WTC11 (cell line): ENCODE measurements around the gene MAPK14. TPM values are rescaled to one million over a fixed set of nuclear protein-coding genes. Genes with fewer than 3 reads are reported as not detected.

Experiments
- ATAC-seq: fragments of 200-7000 bp; cut with Tn5 transposase; 2 replicates; pipeline ENCODE4 v1.10.0; 2021; ENCODE audit warnings: mild to moderate bottlenecking, moderate library complexity
- CTCF ChIA-PET: fragments of 300-600 bp; sonication (Branson Sonifier 250); formaldehyde crosslinking; loops from one replicate; lab custom pipeline; 2021; ENCODE audit warnings: antibody characterized with exemption; lab: Charles Lee
- POLR2A ChIA-PET: fragments of 350-600 bp; sonication (Branson Sonifier 250); formaldehyde crosslinking; loops from one replicate; lab custom pipeline; 2021; ENCODE audit warnings: antibody characterized with exemption; lab: Charles Lee
- DNase-seq: peaks from one replicate; pipeline ENCODE4 v3.0.0; 2021; ENCODE audit warnings: low spot score
- H3K27ac Mint-ChIP-seq: 2 replicates; pipeline ENCODE4 v1.8.0; 2021; ENCODE audit warnings: mixed read lengths
- H3K27me3 Mint-ChIP-seq: 2 replicates; pipeline ENCODE4 v1.8.0; 2021; ENCODE audit warnings: low read depth, mild to moderate bottlenecking, moderate library complexity, mixed read lengths
- H3K36me3 Mint-ChIP-seq: 2 replicates; pipeline ENCODE4 v1.8.0; 2021; ENCODE audit warnings: mixed read lengths
- H3K4me1 Mint-ChIP-seq: 2 replicates; pipeline ENCODE4 v1.8.0; 2022; ENCODE audit warnings: mixed read lengths
- H3K4me3 Mint-ChIP-seq: 2 replicates; pipeline ENCODE4 v1.8.0; 2021; ENCODE audit warnings: mild to moderate bottlenecking, moderate library complexity, mixed read lengths
- H3K9me3 Mint-ChIP-seq: 2 replicates; pipeline ENCODE4 v1.8.0; 2021; ENCODE audit warnings: mixed read lengths
- ATF2 ChIP-seq: sonication (generic); formaldehyde crosslinking; IDR thresholded peaks from 2 replicates; pipeline ENCODE4 v1.8.1; 2022; ENCODE audit warnings: low read depth, missing genetic modification reagents, borderline replicate concordance
- ELF4 ChIP-seq: sonication (generic); formaldehyde crosslinking; IDR thresholded peaks from 2 replicates; pipeline ENCODE4 v1.8.1; 2022; ENCODE audit warnings: low read depth, mild to moderate bottlenecking, moderate library complexity, missing genetic modification reagents
- HMGA2 ChIP-seq: fragments of 250-450 bp; sonication (Bioruptor Pico); IDR thresholded peaks from 2 replicates; pipeline ENCODE4 v1.4.0; 2021; ENCODE audit warnings: mild to moderate bottlenecking, moderate library complexity
- JAZF1 ChIP-seq: fragments of 250-450 bp; sonication (Bioruptor Pico); IDR thresholded peaks from 2 replicates; pipeline ENCODE4 v1.9.0; 2021; ENCODE audit warnings: moderate library complexity, mild to moderate bottlenecking, inconsistent platforms
- JUN ChIP-seq: sonication (generic); formaldehyde crosslinking; IDR thresholded peaks from 2 replicates; pipeline ENCODE4 v1.8.0; 2023; ENCODE audit warnings: mild to moderate bottlenecking, missing genetic modification reagents
- KAT7 ChIP-seq: sonication (generic); formaldehyde crosslinking; IDR thresholded peaks from 2 replicates; pipeline ENCODE4 v1.8.1; 2023; ENCODE audit warnings: missing genetic modification reagents, mild to moderate bottlenecking, borderline replicate concordance
- NFE2L1 ChIP-seq: sonication (generic); formaldehyde crosslinking; IDR thresholded peaks from 2 replicates; pipeline ENCODE4 v1.8.1; 2023; ENCODE audit warnings: missing genetic modification reagents
- NR1H2 ChIP-seq: sonication (generic); formaldehyde crosslinking; IDR thresholded peaks from 2 replicates; pipeline ENCODE4 v1.9.0; 2021; ENCODE audit warnings: mild to moderate bottlenecking, moderate library complexity, missing genetic modification reagents
- NR2C2 ChIP-seq: sonication (generic); formaldehyde crosslinking; IDR thresholded peaks from 2 replicates; pipeline ENCODE4 v1.8.0; 2022; ENCODE audit warnings: mild to moderate bottlenecking, missing genetic modification reagents
- OVOL2 ChIP-seq: fragments of 250-450 bp; sonication (Bioruptor Pico); IDR thresholded peaks from 2 replicates; pipeline ENCODE4 v1.9.0; 2021; ENCODE audit warnings: mild to moderate bottlenecking, borderline replicate concordance
- PRRX2 ChIP-seq: fragments of 250-450 bp; sonication (Bioruptor Pico); IDR thresholded peaks from 2 replicates; pipeline ENCODE4 v1.8.0; 2021; ENCODE audit warnings: mild to moderate bottlenecking
- SMAD4 ChIP-seq: sonication (generic); formaldehyde crosslinking; IDR thresholded peaks from 2 replicates; pipeline ENCODE4 v1.8.0; 2022; ENCODE audit warnings: mild to moderate bottlenecking, missing genetic modification reagents
- STAT6 ChIP-seq: sonication (generic); formaldehyde crosslinking; conservative IDR thresholded peaks from 2 replicates; pipeline ENCODE4 v1.8.1; 2023; ENCODE audit warnings: mild to moderate bottlenecking, low read depth, missing genetic modification reagents, moderate library complexity
- ZMAT4 ChIP-seq: fragments of 250-450 bp; sonication (Bioruptor Pico); IDR thresholded peaks from 2 replicates; pipeline ENCODE4 v1.9.0; 2021; ENCODE audit warnings: mild to moderate bottlenecking
- ZNF512 ChIP-seq: sonication (generic); formaldehyde crosslinking; IDR thresholded peaks from 2 replicates; pipeline ENCODE4 v1.8.1; 2022; ENCODE audit warnings: missing genetic modification reagents, borderline replicate concordance
- ZNF671 ChIP-seq: fragments of 250-450 bp; sonication (Bioruptor Pico); IDR thresholded peaks from 2 replicates; pipeline ENCODE4 v1.8.0; 2021; ENCODE audit warnings: mild to moderate bottlenecking
- total RNA-seq: library from RNA; stranded (reverse); gene quantifications from 3 replicates; pipeline ENCODE4 v1.2.3, GENCODE V29; 2021
- TF ChIP-seq, protein P1 (sequence below): fragments of 200-600 bp; IDR thresholded peaks from 2 replicates; pipeline ENCODE4 v1.8.0; 2022; ENCODE audit warnings: antibody characterized with exemption
- TF ChIP-seq, protein P2 (sequence below): sonication (generic); formaldehyde crosslinking; IDR thresholded peaks from 2 replicates; pipeline ENCODE4 v1.8.1; 2022; ENCODE audit warnings: mild to moderate bottlenecking, missing genetic modification reagents, moderate library complexity, borderline replicate concordance
- TF ChIP-seq, protein P3 (sequence below): sonication (generic); formaldehyde crosslinking; IDR thresholded peaks from 2 replicates; pipeline ENCODE4 v1.8.1; 2023; ENCODE audit warnings: mild to moderate bottlenecking, missing genetic modification reagents, moderate library complexity

MAPK14 gene
- total RNA-seq, 1 experiment from 2014 or later = 34.0 TPM

- TF ChIP-seq STAT6 (no peak), ATF2 (CRISPR knock-in tag) (no peak), JUN (no peak)
Observed at GRCh38 chr6:36079601-36080000, 52.0 kb downstream of the MAPK14 start (continued).

DNA sequence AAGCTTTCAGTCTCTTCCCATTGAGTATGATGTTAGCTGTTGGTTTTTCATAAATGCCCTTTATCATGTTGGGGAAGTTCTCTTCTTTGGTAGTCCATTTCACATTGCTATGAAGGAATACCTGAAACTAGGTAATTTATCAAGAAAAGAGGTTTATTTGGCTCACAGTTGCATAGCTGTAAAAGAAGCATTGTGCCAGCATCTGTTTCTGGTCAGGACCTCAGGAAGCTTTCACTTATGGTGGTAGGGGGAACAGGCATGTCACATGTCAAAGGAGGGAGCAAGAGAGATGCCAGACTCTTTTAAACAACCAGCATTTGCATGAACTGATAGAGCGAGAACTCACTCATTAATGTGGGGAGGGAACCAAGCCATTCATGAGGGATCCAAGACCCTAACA is 54.7 kb downstream of the MAPK14 start:
- ChIA-PET CTCF (interaction anchor here (0.7 kb wide), 1 partner anchor 54 kb away, joined by 4 read pairs; no protein-coding TSS in a partner anchor), POLR2A (no interaction called here)
- Mint-ChIP-seq H3K36me3 (peaks cover 73% of the 10 kb centered on the region), H3K27ac (no peak overlapping the region), H3K4me1 (no peaks in the 10 kb centered on the region), H3K27me3 (no peaks in the 10 kb centered on the region; the same call in 1 of the 2 replicates), H3K9me3 (peaks cover 44% of the 10 kb centered on the region), H3K4me3 (no peak overlapping the region)
- no peak for TF ChIP-seq STAT6
- no peak for TF ChIP-seq ZNF512
- TF ChIP-seq JAZF1 (CRISPR knock-in tag) = no peak
- no peak for TF ChIP-seq NFE2L1 (CRISPR knock-in tag)
- no peak for TF ChIP-seq NR1H2
- TF ChIP-seq, protein P1, sequence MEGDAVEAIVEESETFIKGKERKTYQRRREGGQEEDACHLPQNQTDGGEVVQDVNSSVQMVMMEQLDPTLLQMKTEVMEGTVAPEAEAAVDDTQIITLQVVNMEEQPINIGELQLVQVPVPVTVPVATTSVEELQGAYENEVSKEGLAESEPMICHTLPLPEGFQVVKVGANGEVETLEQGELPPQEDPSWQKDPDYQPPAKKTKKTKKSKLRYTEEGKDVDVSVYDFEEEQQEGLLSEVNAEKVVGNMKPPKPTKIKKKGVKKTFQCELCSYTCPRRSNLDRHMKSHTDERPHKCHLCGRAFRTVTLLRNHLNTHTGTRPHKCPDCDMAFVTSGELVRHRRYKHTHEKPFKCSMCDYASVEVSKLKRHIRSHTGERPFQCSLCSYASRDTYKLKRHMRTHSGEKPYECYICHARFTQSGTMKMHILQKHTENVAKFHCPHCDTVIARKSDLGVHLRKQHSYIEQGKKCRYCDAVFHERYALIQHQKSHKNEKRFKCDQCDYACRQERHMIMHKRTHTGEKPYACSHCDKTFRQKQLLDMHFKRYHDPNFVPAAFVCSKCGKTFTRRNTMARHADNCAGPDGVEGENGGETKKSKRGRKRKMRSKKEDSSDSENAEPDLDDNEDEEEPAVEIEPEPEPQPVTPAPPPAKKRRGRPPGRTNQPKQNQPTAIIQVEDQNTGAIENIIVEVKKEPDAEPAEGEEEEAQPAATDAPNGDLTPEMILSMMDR = no peak
- no peak for TF ChIP-seq NR2C2 (CRISPR knock-in tag)
- no peak for TF ChIP-seq SMAD4 (CRISPR knock-in tag)
- ATAC-seq (no peak), DNase-seq (no peak)

DNA sequence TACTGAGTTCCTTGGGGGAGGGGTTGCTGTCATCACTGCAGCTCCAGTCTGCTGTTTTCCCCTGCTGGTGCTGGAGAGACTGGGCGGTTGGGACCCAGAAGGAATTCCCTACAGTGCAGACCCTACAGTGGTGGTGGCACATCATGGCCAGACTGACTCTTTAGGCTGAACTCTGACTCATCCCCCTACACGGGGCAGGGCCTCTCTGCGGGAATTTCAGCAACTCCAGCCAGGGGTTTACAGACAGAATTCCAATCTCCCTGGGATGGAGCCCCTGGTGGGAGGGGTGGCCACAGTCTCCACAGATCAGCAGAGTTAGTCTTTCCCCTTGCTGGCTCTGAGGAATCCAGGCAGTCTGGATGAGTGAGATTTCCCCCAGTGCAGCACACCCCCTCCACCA is 55.8 kb downstream of the MAPK14 start:
- ChIA-PET CTCF (interaction anchor here (1.0 to 1.2 kb wide), 2 partner anchors 12 to 56 kb away, joined by 3 to 4 read pairs; partner anchors contain the start of gene MAPK14), POLR2A (no interaction called here)
- ATAC-seq (peak; percentile 30), DNase-seq (no peak)
- H3K4me3 Mint-ChIP-seq = no peak overlapping the region
- H3K36me3 Mint-ChIP-seq = peaks cover 73% of the 10 kb centered on the region
- H3K27ac Mint-ChIP-seq = no peak overlapping the region
- H3K9me3 Mint-ChIP-seq = peaks cover 52% of the 10 kb centered on the region
- no peaks in the 10 kb centered on the region; the same call in 1 of the 2 replicates for H3K27me3 Mint-ChIP-seq
- H3K4me1 Mint-ChIP-seq = no peaks in the 10 kb centered on the region
- TF ChIP-seq HMGA2 (CRISPR knock-in tag) (no peak), SMAD4 (CRISPR knock-in tag) (no peak), ZMAT4 (CRISPR knock-in tag) (no peak), ELF4 (CRISPR knock-in tag) (no peak), OVOL2 (no peak), ZNF512 (no peak), ZNF671 (CRISPR knock-in tag) (no peak), JAZF1 (CRISPR knock-in tag) (no peak), KAT7 (no peak), PRRX2 (CRISPR knock-in tag) (no peak)
- TF ChIP-seq, protein P2, sequence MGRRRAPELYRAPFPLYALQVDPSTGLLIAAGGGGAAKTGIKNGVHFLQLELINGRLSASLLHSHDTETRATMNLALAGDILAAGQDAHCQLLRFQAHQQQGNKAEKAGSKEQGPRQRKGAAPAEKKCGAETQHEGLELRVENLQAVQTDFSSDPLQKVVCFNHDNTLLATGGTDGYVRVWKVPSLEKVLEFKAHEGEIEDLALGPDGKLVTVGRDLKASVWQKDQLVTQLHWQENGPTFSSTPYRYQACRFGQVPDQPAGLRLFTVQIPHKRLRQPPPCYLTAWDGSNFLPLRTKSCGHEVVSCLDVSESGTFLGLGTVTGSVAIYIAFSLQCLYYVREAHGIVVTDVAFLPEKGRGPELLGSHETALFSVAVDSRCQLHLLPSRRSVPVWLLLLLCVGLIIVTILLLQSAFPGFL (CRISPR knock-in tag) = no peak
- TF ChIP-seq, protein P3, sequence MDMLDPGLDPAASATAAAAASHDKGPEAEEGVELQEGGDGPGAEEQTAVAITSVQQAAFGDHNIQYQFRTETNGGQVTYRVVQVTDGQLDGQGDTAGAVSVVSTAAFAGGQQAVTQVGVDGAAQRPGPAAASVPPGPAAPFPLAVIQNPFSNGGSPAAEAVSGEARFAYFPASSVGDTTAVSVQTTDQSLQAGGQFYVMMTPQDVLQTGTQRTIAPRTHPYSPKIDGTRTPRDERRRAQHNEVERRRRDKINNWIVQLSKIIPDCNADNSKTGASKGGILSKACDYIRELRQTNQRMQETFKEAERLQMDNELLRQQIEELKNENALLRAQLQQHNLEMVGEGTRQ (CRISPR knock-in tag) = no peak
